ENCODE measurements around the gene TMEM120B.

TMEM120B gene

DNA sequence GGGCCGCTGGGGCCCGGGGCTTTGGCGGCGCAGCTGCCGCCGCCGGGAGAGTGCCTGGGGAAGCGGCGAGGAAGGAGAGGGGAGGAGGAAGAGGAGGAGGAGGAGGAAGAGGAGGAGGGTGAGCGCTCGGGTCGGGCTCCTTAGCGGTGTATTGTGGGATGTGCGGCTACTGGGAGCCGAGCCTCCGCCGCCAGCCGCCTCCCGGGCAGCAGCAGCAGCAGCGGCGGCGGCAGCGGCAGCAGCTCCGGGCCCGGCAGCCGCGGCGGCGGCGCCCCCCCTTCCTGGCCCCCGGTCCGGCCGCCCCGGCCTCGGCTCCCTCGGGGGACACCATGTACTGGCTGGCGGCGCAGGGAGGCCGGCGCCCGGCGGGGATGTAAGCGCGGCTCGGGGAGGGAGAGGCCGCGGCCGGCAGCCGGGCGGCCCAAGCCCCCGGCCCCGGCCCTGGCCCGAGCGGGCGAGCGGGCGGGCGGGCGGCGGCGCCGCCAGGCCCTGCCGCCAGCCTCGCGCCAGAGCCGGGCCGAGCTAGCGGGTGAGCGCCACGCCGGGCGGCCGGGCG, 91.4 kb downstream of the TMEM120B start, which contains the start of gene SETD1B:
TSS of gene SETD1B (plus strand) at position 149 of the 556 bp plus-strand sequence. CDS start 729 bp downstream, outside the sequence.
- H3K79me2 ChIP-seq (ENCODE audit: low read length), result peaks cover 80% of the 10 kb centered on the region
- peak within 1 kb of the TSS; percentile 97 for H3K27ac ChIP-seq (ENCODE audit: low read length)
- H3K9me3 ChIP-seq (ENCODE audit: insufficient read depth, low read length), result no peaks in the 10 kb centered on the region
- peaks cover 14% of the 10 kb centered on the region; the same call in 1 of the 2 replicates for H4K20me1 ChIP-seq (ENCODE audit: insufficient read depth, low read length)
- peak within 1 kb of the TSS; percentile 98 for H3K4me2 ChIP-seq (ENCODE audit: low read length)
- TF ChIP-seq CTCF (IDR thresholded peaks at IDR 0.05; ENCODE audit: low read depth, low read length), result no peak
- no peak for TF ChIP-seq EZH2phosphoT487 (IDR thresholded peaks at IDR 0.05; ENCODE audit: low read depth)
- peak within 1 kb of the TSS; percentile 98 for H3K9ac ChIP-seq (ENCODE audit: low read length)
- H3K4me3 ChIP-seq (ENCODE audit: low read length), result peak within 1 kb of the TSS; percentile 95
- H3K27me3 ChIP-seq (ENCODE audit: low read depth, low read length), result no peaks in the 10 kb centered on the region
- H3K4me1 ChIP-seq (ENCODE audit: low read length), result peaks cover 40% of the 10 kb centered on the region
- peaks cover 18% of the 10 kb centered on the region for H3K36me3 ChIP-seq (replicated peaks; ENCODE audit: low read depth, low read length)
- peak within 1 kb of the TSS; percentile 55; the same call in 1 of the 2 replicates for H2AFZ ChIP-seq (ENCODE audit: low read depth, low read length)

DNA sequence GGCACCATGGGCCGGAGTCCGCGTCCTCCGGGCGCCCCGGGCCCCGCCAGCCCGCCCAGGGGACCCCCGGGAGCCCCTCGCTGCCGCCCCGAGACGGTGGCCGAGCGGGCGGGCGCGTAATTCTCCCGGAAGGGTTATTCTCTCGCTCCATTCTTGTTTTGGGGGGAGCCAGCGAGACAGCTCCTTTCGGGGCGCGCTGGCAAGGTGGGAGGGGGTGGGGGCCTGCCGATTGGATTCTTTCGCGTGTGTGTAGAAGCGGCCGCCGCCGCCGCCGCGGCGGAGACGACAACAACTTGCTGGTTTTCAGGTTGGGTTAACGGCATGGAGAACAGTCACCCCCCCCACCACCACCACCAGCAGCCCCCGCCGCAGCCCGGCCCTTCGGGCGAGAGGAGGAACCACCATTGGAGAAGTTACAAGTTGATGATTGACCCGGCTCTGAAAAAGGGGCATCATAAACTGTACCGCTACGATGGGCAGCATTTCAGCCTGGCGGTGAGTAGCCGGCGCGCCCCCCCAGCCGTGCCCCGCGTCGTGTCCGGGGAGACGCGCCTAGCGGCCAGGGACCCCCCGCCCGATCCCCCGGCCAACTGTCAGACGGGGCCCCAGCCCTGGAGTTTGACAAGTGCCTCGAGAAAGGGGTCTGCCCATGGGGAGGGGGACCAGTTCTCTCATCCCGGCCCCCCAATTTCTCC, 92.0 kb downstream of the TMEM120B start:
- Histone ChIP-seq H3K79me2 (ENCODE audit: low read length) (peaks cover 82% of the 10 kb centered on the region), H4K20me1 (ENCODE audit: insufficient read depth, low read length) (peaks cover 10% of the 10 kb centered on the region; the same call in 1 of the 2 replicates), H3K27ac (ENCODE audit: low read length) (peak overlapping the region; percentile 78), H3K4me2 (ENCODE audit: low read length) (peak overlapping the region; percentile 98), H3K4me1 (ENCODE audit: low read length) (peaks cover 35% of the 10 kb centered on the region), H2AFZ (ENCODE audit: low read depth, low read length) (no peak overlapping the region), H3K9me3 (ENCODE audit: insufficient read depth, low read length) (no peaks in the 10 kb centered on the region), H3K36me3 (replicated peaks; ENCODE audit: low read depth, low read length) (peaks cover 22% of the 10 kb centered on the region), H3K4me3 (ENCODE audit: low read length) (peak overlapping the region; percentile 95), H3K27me3 (ENCODE audit: low read depth, low read length) (no peaks in the 10 kb centered on the region), H3K9ac (ENCODE audit: low read length) (peak overlapping the region; percentile 98)
- no peak for TF ChIP-seq EZH2phosphoT487 (IDR thresholded peaks at IDR 0.05; ENCODE audit: low read depth)
- TF ChIP-seq CTCF (IDR thresholded peaks at IDR 0.05; ENCODE audit: low read depth, low read length), result no peak

- H3K4me1 ChIP-seq (ENCODE audit: low read length), result peaks cover 35% of the 10 kb centered on the region
- H3K4me3 ChIP-seq (ENCODE audit: low read length), result peak overlapping the region; percentile 95
- H3K4me2 ChIP-seq (ENCODE audit: low read length), result peak overlapping the region; percentile 98
- H4K20me1 ChIP-seq (ENCODE audit: insufficient read depth, low read length), result peaks cover 13% of the 10 kb centered on the region
- H3K27ac ChIP-seq (ENCODE audit: low read length), result peak overlapping the region; percentile 78
- no peak for TF ChIP-seq EZH2phosphoT487 (IDR thresholded peaks at IDR 0.05; ENCODE audit: low read depth)
- no peak for TF ChIP-seq CTCF (IDR thresholded peaks at IDR 0.05; ENCODE audit: low read depth, low read length)
- H3K9ac ChIP-seq (ENCODE audit: low read length), result peak overlapping the region; percentile 98
- H3K79me2 ChIP-seq (ENCODE audit: low read length), result peaks cover 87% of the 10 kb centered on the region
- H3K36me3 ChIP-seq (replicated peaks; ENCODE audit: low read depth, low read length), result peaks cover 30% of the 10 kb centered on the region
- H2AFZ ChIP-seq (ENCODE audit: low read depth, low read length), result no peak overlapping the region
- no peaks in the 10 kb centered on the region for H3K27me3 ChIP-seq (ENCODE audit: low read depth, low read length)
- H3K9me3 ChIP-seq (ENCODE audit: insufficient read depth, low read length), result no peaks in the 10 kb centered on the region
These were observed 92.8 kb downstream of the TMEM120B start for GRCh38 chr12:121805171-121806008.

Measured in OCI-LY3 (cell line).